GM19193 (cell line): ENCODE results near the gene URB2.

Experiments used
- POLR2A ChIP-seq: IDR thresholded peaks from 4 replicates; pipeline ENCODE4 v1.6.1; 2011; ENCODE audit not compliant: insufficient read depth, insufficient read length; ENCODE audit errors: extremely low read depth

Gene URB2

DNA sequence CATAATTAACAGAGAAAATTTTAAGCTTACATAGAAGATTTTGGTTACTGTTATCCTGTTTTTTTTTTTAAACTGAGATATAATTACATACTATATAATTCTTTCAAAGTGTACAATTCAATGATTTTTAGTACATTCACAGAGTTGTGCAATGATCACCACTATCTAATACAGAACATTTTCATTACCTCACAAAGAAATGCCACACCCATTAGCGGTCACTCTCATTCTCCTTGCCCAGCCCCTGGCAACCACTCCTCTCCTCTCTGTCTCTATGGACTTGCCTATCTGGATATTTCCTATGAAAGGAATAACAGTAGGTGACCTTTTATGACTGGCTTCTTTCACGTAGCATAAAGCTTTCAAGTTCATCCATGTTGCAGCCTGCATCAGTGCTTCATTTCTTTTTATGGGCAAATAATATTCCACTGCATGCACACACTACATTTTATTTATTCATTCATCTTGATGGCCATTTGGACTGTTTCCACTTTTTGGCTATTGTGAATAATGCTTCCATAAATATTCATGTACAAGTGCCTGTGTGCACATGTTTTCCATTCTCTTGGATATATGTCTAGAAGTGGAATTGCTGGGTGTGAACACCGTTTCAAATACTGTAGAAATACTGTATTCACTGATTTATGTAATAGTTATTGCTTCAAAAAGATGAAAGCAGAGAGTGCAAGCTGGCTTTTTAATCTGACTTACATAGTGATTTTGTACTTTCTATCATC, 26.7 kb upstream of the URB2 start:
- TF ChIP-seq POLR2A: no peak

DNA sequence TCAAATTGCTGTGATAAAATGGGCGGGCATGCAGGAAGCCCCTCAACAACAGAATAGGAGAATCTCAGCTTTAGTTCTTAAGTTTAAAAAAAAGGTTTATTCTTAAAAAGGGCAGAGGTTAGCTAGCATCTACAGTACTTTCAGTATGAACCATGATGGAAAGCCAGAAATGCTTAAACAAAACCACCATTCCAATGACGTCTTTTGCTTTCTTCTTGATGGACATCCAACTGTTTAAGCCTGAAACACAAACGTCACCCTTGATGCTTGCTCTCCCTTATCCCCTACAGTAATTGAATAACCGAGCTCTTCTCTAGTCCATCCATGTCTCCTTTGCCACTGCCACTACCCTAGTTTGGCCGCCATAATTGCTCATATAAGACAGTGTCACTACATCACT, 25.8 kb upstream of the URB2 start:
- no peak for TF ChIP-seq POLR2A

DNA sequence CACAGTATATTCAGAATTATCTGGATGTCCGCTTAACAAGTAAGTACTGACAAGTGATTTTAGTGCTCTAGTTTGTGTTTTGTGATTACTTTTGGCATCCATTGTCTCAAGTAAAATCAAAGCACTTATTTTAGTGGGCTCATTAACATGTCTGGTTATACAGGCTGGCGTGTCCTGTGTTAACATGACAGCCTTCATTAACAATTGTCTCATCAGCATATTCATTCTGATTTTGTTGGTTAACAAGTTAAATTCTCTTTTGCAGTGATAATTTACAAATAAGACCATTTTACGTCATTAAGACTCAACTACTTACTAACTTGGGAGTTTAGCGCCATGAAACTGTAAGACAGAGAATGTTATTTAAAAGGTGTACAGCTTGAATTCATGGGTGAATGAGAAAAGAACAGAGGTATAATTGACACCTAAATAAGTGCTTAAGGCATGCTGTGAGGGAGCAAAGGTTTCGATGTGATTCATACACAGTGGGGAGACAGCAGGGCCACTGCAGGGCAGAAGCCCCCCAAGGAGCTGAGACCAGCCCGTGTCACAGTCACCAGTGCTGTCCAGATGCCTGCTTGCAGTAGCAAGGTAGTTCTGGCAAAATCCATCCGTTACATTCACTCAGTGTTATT, 22.6 kb upstream of the URB2 start:
- TF ChIP-seq POLR2A: no peak

DNA sequence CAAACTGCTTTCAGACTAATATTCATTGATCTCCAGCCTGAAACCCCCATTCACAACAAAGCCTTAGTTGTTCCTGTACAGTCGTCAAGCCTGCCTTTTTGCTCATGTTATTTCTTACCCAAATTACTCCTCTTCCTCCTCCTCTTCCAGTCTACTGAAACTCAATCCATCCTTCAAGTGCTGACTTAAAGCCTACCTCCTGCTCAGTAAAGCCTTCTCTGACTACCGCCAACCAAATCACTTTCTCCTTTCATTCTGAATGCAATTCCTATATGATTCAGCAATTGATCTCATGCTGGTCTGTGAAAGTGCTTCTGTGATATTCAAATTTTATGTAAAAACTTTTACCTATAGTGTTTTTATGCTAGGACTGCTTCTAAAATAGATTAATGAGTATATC, 18.7 kb upstream of the URB2 start:
- TF ChIP-seq POLR2A: no peak

DNA sequence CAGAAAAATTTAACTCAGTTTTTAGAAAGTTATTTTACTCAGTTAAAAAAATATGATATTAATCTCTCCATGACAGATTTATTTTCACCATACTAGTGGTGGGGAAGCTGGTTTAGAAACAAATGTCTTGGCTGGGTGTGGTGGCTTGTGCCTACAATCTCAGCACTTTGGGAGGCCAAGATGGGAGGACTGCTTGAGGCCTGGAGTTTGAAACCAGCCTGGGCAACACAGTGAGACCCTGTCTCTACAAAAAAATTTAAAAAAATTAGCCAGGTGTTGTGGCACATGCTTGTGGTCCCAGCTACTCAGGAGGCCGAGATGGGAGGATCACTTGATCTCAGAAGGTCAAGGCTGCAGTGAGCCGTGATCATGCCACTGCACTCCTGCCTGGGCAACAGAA, 17.5 kb upstream of the URB2 start:
- TF ChIP-seq POLR2A: no peak

DNA sequence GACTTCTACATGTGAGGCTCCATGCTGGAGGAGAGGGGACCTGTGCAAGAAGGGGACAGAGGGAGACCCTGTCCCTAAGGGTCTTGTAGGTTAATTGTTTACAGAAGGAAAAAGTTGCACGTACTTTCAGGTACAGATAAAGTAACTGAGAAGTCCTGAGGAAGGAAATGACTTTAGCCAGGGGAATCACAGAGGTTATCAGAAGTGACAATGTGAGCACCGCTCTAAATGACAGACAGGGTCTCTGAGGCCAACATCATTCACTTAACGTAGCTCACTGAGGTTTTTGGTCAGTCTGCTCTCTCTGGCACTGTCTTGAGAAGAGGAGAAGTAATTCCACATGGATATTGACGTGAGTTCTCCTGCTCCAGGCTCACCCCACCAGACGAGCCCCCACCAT, 12.1 kb upstream of the URB2 start:
- no peak for TF ChIP-seq POLR2A

DNA sequence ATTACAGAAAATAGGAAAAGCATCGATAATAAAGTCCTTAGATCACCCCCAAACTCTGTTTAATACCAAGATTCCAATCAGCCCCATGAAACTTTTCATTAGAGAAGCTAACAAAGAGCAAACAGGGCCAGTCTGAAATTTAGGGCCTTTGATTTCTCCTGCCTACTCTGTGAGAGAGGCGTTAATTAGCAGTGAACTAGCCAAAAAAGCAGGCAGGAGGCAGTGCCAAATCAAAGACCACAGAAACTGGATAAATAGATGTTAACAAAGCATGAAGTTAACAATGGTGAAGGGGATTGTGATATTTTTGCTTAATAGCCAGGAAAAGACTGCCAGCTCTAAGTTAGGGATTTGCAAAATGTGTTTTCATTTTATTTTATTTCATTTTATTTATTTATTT, 11.3 kb upstream of the URB2 start:
- no peak for TF ChIP-seq POLR2A

DNA sequence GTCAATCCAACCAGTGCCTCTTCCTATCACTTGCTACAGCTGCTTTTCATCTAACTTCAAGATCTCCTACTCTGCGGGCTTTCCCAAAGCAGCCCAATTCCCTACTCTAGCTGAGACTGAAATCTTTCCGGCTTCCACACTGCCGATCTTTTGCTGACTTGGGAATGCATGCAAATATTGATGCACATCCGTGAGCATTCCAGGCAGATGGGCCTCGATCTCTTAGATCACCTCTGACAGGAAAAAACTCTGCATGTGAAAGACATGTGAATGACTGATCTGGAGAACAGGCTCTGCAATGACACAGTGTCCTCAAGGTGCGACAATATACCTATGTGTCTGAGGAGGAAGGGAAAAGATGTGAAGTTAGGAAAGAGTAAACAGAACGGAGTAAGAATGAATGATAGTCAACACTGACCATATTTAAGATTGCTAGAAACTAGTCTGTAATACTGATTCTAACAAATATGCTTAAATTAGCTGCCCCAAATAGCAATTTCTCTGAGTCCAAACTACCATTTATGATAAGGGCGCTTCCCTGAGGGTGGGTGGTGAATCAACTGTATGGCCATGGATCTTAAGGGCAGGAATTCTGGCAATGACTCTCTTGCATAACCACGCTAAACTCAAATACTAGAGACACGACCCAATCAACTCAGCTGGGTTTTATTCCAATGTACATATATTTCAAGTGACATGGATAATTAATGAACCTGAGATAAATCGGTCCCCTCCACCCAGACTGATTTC, 8.5 kb upstream of the URB2 start:
- TF ChIP-seq POLR2A: no peak

DNA sequence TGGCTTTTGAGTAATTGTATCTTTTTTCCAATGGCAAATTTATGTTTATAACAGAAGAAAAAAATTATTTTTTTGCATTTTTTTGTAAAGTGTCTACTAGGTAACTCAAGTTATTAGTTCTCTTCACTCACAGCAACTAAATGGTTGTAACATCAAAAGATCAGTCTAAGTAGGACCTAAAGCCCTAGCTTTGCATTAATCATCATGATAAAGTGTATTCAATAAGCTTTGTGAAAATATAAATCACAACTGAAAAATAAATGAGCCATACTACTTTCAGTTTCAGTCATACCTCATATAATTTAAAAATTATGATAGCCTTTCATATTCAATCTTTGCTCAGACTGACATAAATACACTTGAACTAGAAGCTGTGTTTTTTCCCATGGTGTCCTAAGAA, 7.0 kb upstream of the URB2 start:
- TF ChIP-seq POLR2A: no peak

DNA sequence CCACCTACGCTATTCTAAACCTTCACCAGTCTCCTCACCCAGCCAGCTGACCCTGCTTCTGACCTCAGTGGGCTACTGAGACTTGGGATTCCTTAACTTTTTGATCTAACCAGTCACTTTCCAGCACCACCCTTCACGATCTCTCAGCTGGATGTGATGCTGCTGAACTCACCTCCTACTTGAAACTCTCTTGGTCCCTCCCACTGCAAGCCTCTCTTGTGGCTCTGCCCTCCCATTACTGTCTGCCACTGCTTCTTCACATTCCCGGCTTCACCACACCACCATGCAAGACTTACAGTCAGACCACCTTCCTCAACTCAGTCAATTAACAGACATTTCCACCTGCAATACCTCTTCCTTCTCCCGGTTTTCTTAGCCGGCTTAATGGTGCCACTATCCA, 6.4 kb upstream of the URB2 start:
- no peak for TF ChIP-seq POLR2A

DNA sequence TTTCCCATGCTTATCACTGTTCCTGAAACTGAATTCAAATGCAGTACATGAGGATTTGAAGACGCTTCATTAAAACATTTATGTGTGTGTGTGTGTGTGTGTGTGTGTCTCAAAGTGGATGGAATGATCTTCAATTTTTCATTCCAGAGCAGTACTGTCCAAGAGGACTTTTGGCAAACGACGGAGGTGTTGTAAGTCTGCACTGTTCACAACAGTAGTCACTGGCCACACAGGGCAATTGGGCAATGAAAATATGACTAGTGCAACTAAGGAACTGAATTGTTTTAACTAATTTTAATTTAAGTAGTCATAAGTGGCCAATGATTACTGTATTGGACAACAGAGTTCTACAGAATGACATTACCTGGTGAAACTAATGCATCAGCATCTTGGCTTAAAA, 5.2 kb upstream of the URB2 start:
- no peak for TF ChIP-seq POLR2A

DNA sequence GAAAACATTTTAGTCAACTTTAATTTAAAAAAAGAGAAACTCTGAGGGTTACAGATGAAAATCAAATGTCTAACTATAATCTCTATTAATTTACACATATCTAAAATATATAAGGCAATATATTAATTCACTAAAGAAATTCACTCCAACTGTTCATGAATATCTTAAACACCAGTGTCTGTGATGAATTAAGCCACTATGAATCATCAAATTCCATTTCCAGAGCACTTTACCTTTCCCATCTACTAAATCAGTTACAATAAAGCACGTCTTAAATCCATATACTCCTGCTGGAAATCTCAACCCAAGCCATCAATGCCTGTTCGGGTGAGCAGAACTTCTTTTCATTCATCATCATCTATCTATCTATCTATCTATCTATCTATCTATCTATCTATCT, 4.4 kb upstream of the URB2 start:
- TF ChIP-seq POLR2A: no peak

DNA sequence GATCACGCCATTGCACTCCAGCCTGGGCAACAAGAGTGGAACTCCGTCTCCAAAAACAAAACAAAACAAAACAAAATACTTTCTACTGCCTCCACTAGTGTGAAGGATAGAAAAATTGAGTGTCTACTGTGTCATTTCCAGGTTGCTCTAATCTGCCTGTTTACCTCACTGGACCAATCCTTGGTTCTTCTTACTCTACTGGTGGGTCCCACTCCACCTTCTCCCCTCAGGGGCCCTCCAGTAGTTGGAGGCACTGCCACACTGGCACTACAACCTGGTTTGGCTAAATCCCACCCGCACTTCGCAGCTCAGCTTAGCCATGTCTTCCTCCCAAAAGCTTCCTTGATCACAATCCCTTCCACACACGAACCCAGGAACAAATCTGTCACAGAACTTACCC, 2.8 kb upstream of the URB2 start:
- TF ChIP-seq POLR2A: no peak

DNA sequence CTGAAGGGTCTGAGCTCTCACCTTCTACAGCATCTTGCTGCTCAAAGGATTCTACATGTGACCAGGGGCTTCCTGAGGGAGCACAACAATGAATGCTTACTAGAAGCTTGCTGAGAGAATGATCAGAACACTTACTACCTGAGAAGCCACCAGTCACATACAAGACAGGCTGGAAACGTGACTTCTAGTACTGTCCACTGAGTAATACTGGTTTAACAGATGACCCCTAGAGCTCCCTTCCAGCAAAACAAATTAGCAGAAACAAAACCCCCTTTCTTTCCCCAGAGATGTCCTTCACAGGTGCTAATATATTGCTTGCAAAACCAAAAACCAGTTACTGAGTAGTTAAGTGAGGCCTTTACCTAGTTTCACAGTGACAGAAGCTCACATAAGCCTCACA, 2.2 kb upstream of the URB2 start:
- TF ChIP-seq POLR2A: no peak

DNA sequence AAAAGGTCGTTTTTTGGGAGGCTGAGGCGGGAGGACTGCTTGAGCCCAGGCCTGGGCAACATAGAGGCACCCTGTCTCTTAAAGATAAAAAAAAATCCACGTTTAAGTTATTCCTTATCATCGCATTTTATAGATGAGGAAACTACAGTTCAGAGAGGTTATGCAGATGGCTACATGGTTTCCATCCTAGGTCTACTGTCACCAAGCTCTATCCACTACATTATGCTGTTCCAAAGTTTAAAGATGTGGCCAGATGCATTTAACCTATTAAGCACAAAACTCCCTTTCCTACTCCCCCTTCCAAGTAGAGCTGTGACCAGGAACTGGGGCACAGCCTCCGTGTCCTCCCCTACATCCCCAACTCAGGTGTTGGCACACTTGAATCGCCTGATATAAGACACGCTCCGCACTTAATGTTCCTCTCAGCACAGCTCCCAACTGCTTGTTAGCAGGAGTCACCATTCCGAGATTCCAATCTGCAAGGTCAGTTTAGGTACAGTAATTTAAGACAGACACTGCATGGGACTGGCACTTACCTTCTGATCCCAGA, 1.5 kb upstream of the URB2 start:
- TF ChIP-seq POLR2A: no peak
